ENCODE results near the gene SLC17A3.

SLC17A3 gene, protein sequence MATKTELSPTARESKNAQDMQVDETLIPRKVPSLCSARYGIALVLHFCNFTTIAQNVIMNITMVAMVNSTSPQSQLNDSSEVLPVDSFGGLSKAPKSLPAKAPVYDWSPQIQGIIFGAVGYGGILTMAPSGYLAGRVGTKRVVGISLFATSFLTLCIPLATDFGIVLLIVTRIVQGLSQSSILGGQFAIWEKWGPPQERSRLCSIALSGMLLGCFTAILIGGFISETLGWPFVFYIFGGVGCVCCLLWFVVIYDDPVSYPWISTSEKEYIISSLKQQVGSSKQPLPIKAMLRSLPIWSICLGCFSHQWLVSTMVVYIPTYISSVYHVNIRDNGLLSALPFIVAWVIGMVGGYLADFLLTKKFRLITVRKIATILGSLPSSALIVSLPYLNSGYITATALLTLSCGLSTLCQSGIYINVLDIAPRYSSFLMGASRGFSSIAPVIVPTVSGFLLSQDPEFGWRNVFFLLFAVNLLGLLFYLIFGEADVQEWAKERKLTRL

DNA sequence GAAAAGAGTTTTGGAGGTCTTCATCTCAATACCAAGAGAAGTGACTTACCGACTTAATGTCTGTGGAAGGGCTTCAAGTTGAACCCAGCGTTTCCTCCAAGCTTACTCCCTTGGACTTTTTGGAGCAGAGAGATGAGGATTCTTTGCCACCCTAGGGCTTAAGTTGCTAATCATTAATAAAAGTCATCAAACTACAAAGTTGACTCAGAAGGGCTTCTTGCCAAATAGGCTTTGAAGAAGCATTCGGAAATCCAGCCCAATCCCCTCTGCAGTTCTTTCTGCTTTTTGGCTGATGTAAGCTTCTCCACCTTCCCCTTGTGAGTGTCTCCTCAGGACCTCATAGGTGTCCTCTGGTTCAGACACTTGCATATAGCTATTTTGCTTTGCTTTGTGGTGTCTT lies at the start of gene SLC17A3:
Gene SLC17A3 (minus strand): TSS at position 126 of the 400 bp plus-strand sequence. CDS start 5,856 bp downstream, outside the sequence.
- no peak for DNase-seq

DNA sequence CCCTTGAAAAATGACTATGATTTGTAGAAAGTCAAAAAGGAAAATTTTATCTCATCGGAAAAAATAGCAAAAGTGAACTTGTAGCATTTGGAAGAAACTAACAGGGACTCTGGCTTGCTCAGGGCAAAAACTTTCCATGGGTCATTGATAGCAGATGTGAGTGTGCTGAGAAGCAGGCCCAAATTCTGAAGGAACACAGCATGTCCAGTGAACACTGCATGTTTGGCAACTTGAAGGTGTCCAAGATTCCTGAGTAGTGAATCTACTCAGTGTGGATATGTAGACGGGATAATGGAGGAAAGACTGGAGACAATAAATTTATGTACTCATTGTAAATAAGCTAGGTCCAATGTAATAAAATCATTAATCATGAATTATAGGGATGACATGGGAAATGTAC lies 48.3 kb upstream of the SLC17A3 start:
- no peak for DNase-seq

DNA sequence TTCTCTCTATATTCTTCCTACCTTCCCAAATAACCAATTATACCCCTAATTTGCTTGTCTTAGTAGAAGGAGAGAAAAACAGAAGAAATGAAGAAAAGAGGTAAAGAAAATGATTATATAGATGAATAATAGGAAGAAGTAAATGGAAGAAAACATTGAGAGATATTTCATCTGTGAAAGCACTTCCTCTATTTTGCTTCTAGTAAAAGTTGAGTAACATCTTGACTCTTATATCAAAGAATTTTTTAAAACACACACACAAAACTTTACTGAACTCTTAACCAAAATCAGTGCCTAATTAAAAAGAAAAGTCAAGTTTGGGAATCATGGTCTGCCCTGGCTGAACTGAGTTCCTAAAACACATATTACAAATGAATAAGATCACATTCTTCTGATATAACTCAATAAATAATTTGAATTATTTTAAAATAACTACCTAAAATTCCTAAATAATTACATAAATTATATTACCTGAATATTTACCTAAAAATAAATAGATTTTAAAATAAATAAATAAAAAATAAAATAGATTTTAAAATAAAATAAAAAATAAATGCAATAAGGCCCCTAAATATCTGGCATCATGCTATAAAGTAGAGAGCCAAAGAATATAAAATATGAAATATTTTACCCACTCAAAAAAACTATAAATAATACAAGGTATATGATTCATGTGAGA lies 47.6 kb upstream of the SLC17A3 start:
- DNase-seq = no peak

DNA sequence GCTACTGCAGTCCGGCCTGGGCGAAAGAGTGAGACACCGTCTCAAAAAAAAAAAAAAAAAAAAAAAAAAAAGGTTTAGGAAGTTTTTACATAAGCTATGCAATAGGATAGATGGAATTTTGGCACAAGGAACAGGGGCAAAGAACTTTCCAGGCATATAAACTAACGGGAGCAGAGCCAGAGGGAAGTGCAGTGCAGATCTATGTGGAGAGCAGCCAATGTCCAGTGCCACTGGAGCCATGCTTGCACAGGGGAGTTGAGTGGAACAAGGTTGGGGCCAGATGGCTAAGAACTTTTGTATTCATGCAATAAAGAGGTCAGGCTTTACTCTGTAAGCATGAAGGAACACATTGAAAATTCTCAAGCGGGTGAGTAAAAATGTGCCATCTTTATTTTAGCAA lies 45.6 kb upstream of the SLC17A3 start:
- no peak for DNase-seq

DNA sequence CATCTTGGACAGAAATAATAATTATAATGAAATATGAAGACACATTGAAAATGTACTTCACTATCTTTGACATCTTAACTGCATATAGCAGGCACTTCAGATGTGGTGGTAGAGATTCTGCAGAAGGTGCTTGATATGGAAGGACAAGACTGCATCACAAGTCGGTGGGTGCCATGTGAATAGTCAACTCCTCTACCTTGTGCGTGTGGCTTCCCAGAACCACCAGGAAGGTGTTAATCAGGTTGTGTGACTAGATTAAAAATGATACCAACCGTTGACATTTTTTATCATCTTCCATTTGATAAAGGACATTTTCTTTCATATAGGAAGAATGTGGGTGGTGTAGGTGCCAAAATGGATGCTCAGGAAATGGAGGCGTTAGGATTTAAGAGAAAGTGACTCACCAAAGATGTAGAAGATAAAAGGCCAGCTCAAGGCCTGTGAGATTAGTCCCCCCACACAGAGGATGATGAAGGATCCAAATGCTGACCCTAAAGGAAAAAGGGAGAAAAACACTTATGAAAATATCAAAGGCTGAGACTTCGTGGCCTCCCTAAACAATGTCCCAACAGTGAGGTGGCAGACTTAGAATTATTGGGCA lies 44.1 kb upstream of the SLC17A3 start:
- DNase-seq = no peak

DNA sequence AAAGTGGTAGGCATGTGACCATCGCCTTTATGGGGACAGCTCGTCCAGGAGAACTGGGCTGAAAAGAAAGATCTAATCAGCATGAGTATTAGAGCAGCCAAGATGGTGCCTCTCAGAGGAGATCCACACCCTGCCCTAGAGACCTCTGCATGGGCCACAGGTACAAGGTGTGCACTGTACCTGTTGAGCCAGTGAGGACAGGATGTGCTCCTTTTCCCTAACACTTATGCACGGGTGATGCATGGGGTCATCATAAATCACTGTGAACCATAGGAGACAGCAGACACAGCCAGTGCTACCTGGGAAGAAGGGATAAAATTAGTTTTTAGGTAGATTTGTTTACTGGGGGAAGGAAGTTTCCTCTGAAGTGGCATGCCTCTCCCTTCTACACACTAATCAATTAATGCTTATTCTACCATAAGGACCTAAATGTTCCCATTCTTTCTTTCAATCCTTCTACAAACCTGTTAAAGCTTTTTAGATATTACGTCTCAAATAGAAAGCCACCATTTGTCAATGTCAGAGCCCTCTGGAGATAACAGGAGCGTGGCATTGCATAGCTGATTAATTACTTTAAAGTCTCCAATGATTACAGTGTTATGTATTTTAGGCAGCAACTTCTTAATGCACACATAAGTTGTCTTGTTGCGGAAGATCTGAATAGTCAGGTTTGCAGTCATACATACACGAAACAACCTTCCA lies 42.9 kb upstream of the SLC17A3 start:
- no peak for DNase-seq

DNA sequence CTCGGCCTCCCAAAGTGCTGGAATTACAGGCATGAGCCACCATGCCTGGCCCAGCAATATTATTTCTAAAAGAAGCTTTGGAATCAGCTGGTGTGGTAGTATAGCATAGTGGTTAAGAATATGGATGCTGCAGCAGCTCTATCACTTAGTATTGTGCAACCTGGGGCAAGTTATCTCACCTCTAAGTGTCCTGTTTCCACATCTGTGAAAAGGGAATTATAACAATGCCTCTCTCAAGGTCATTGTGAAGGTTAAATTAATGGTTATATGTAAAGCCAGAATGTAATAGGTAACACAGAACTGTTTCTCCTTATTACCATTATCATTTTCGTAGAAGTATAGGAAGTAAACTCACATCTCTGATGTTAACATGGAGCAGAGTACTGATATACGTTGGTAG lies 42.3 kb upstream of the SLC17A3 start:
- DNase-seq = no peak

DNA sequence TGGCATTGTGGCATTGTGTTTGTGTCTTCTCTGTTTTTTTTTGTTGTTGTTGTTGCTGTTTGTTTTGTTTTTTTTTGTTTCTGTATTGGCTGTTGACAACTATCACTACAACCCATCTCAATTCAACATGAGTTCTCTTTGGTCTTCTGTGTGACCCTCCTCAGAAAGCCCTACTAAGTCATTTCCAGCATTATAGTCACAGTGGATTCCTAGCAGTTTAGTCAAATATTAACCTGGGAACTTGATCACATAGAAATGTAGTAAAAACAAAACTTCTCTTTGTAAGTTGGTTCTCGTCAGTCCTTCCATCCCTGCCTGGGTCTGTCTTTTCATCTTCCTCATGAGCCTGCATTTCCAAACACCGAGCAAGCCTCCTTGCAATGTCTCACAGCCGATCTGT lies 39.7 kb upstream of the SLC17A3 start:
- no peak for DNase-seq

DNA sequence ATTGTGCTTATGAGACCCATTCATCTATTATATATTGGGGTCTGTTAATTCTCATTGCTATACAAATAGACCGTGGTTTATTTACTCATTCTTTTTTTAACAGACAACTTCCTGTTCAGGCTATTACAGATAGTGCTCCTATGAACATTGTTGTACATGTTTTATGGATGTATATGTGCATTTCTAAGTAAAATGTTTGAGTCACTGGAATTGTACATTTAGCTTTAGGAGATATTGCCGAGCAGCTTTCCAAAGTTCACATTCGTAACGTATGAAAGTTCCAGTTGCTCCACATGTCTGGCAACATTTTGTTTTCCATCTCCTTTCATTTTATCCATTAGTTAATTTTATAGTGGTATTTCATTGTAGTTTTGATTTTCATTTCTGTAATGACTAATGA lies 37.3 kb upstream of the SLC17A3 start:
- no peak for DNase-seq

DNA sequence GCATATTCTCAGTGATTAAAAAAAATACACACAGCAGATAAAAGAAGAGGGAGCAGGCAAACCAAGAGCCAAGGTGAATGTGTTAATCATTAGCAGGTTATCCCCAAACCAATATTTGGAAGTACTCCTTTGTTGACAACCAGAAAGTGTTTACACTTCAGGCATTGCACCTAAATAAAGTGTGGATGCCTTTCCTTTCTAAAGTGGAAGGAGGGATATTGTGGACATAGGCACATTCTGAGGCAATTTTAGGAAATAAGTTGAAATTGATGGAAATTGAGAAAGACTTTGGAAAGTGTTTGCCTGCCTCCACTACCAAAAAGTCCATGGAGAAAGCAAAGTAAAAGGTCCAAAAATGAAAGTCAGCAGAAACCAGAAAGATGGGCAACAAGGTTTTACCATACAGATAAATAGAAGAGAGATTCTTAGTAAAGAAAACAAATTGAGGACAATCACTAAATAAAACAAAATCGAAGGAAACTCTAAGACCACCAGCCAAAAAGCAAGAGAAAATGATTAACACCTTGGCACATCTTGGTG lies 33.5 kb upstream of the SLC17A3 start:
- no peak for DNase-seq

DNA sequence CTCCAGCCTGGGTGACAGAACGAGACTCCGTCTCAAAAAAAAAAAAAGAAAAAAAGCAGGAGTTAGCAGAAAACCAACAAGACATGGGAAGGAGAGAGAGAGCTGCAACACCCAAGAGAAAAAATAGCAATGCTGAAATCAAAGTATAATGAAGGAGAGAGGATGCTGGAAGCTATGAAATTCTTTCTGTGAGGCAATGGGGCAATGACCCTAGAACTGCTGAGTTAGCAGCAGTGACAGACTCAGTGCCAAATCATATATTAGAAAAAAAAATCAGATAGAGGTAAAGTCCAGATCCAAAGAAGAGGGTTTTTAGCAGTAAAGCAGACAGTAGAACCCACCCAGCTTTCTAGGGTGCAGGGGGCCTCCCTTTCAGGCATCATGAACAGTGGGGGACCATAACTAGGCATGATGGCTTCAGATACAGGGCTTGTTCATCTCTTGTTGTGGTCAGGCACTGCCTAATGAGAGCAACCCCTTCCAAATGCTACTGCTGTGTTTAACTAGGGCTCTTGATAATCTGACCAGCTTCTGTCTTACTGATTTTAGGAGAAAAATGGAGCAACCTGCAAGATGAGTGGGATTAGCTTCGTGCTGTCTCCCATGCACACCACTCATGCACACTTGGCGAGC lies 29.5 kb upstream of the SLC17A3 start:
- no peak for DNase-seq

DNA sequence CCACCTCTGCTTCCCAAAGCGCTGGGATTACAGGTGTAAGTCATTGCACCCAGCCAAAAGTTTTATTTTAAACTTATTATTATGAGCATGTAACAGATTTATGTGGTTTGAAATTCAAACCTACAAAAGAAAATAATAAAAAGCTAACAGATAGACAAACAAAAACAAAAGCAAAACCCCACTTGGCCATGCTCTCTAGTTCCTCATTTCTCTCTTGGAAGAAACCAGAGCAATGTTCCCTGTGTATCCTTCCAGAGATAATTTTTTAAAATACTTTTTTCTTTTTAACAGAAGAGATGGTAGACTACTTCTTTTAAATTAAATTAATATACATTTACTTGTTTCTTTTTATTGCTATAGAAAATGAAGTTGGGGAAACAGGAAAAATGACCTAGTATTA lies 28.0 kb upstream of the SLC17A3 start:
- no peak for DNase-seq

DNA sequence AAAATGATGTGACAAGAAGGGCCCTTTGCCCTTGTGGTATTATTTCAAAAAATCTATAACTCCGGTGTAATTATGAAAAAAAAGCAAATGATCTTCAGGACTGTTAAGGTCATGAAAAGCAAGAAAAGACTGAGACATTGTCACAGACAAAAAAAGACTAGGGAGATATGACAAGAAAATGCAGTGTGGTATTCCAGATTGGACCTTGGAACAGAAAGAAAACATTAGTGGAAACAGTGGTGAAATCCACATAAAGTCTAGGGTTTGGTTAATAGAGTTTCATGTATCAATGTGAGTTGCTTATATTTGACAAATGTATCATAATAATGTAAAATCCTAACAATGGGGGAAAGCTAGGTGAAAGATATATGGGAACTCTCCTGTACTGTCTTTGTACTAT lies 26.8 kb upstream of the SLC17A3 start:
- DNase-seq = no peak

DNA sequence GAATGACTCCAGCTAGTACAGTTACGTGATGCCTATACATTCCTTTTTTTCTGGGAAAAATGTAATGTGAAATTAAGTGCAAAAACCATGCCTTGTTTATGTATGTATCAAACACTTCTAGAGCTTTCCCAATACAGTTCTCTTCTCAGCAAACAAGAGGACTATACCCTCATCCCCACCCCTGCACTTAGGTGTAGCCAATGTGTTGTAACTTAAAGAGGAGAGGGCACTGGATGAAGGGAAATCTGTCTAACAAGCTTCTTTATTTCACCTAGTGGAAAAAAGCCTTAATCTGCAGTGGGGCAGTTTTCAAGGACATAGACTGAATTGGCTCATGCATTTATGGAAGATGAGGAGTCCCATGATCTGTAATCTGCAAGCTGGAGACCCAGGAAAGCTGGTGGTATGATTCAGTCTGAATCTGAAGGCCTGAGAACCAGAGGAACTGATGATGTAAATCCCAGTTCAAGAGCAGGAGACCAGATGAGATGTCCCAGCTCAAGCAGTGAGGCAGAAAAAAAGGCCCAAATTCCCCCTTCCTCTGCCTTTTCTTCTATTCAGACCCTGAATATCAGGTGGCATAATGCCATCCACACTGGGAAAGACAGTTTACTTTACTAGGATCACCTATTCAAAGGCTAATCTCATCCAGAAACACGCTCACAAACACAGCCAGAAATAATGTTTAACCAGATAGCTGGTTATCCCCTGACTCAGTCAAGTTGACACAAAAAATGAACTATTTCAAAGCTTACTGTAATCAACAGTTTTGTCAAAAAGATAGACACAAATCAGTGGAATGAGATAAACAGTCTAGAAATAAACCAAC lies 25.8 kb upstream of the SLC17A3 start:
- no peak for DNase-seq

DNA sequence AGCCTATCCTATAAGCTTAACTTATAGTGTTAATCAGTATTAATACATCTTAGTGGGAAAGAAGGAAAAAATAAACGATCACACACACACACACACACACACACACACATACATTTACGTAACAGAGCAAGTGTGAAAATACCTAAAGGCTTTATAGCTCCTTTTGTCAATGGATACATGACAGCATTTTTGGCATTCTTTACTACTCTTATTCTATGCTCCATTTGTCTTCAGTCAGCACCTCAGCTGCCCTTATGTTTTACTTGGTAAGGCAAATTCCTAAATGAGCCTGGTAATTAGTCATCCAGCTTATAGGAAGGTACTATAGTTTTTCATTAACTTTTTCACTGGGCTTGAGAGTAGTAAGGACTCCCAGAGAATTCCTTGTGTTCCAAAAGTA lies 25.1 kb upstream of the SLC17A3 start:
- no peak for DNase-seq

DNA sequence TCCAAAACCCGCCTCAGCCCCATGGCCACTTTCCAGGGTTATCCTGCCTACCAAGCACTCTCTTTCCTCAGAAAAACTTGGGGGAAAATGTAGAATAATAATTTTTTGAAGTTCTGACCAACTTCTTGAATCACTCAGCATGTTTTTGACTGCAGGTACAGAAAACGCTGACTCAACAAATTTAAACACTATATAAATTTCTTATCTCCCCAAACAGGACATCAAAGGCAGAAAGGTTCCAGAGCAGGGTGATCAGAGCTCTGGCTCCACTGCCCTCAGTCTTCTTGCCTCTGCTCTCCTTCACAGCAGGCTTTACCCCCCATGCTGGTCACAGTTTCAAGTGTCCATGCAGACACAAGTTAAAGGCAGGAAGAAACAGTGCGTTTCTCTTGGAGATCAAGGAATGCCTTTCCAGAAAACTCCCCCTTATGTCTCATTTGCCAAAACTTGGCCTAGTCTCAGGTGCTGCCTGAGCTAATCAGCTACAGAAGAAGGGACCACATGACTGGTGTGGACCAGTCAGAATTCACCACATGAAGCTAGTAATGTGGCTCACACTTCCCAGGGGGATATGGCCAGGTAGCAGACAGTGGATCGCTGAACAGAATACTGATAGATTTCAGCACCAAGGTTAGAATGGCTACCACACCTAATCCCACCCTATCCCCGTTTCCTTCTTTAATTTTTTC lies 24.4 kb upstream of the SLC17A3 start:
- DNase-seq = no peak

DNA sequence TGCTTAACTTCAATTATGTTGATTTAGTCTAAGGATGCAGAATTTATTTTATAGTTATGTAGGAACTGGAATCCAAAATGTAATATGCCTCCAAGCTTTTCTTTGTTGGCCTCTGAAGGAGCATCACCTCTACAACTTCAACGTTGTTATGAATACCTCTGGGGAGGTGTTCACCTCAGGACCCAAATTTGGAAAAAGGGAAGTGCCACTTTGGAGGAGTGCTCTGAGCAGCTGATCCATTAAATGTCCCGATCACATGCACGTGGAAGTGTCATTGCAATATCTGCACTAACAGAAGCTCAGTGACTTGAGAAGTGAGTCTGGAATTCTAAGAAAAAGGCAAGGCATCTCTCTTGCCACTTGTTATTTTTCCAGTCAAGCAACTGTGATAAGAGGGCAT lies 22.2 kb upstream of the SLC17A3 start:
- no peak for DNase-seq

DNA sequence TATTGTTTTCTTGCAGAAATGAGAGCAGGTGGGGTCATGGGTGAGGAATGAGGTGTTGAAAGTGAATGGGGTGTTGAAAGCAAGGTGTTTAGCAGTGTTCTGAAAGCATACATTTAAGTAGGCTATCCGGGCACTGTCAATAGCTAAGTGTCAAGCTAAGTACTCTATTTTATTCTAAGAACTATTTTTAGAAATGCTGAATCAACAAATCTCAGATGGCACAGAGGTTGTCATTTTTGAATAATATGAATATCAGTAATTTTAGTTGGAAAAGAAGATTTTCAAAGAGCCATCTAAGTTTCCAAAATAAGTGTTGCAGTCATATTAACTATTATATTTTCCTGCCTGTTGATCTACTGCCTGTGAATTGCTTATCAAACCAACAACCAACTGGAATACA lies 21.7 kb upstream of the SLC17A3 start:
- no peak for DNase-seq

DNA sequence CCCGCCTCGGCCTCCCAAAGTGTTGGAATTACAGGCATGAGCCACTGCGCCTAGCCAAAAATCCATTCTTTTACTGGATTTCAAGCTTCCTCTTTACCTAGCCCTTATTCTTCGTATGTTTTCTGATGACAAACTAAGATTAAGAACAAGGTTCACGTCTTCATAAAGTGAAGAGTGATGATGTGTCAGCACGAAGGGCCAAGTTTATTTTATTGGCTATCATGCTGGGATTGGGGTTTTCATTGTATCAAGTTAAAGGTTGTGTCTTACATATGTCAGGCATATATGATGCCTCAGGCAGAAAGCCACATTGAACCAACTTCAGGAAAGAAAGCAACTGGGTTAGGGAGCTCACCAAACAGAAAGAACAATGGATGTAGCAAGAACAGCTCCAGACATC lies 19.7 kb upstream of the SLC17A3 start:
- no peak for DNase-seq

DNA sequence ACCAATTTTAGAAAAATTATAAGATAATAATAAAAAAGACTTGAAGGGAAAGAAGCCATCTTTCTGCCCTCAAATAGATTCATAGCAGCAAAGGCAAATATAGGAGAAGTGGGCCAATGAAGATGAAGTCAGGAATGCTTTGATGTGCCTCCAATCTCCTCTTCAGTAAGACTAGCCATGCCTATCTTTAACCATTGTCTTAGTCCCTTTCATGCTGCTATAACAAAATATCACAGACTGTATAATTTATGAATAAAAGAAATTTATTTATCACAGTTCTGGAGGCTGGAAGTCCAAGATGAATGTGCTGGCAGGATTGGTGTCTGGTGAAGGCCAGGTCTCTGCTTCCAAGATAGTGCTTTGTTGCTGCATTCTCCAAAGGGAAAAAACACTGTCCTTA lies 18.8 kb upstream of the SLC17A3 start:
- no peak for DNase-seq
